ENCODE results near the gene MAGI2.

DNA sequence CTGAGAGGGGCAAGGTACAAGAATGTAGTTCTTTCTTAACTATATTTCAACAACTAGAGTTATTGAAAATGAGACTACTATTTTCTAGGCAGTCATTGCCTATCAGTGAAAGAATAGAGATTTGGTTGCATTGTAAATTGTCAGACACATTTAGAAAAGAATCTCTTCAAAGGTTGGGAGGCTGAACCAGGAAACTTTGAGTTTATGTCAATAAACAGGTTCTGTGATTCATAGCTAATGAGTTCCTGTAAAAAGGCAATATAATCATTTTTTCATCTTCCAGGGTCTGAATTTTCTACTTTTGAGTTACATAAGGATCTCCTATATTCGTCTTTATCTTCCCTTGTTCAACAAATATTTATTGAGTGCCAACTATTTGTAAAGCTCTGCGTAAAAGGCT is 47.1 kb downstream of the MAGI2 start:
- no peak for TF ChIP-seq ZNF565 (CRISPR knock-in tag; conservative IDR thresholded peaks at IDR 0.05; ENCODE audit: low read depth)
- no peak for TF ChIP-seq RARB (CRISPR knock-in tag; IDR thresholded peaks at IDR 0.05)
- TF ChIP-seq ZC3H10 (CRISPR knock-in tag; IDR thresholded peaks at IDR 0.05): no peak
- TF ChIP-seq ZFP30 (CRISPR knock-in tag; IDR thresholded peaks at IDR 0.05): no peak
- no peak for TF ChIP-seq TCF4 (CRISPR knock-in tag; IDR thresholded peaks at IDR 0.05; ENCODE audit: borderline replicate concordance)
- no peak for TF ChIP-seq ZNF8 (CRISPR knock-in tag; IDR thresholded peaks at IDR 0.05)
- TF ChIP-seq GLIS3 (CRISPR knock-in tag; IDR thresholded peaks at IDR 0.05): no peak
- TF ChIP-seq, protein P1, sequence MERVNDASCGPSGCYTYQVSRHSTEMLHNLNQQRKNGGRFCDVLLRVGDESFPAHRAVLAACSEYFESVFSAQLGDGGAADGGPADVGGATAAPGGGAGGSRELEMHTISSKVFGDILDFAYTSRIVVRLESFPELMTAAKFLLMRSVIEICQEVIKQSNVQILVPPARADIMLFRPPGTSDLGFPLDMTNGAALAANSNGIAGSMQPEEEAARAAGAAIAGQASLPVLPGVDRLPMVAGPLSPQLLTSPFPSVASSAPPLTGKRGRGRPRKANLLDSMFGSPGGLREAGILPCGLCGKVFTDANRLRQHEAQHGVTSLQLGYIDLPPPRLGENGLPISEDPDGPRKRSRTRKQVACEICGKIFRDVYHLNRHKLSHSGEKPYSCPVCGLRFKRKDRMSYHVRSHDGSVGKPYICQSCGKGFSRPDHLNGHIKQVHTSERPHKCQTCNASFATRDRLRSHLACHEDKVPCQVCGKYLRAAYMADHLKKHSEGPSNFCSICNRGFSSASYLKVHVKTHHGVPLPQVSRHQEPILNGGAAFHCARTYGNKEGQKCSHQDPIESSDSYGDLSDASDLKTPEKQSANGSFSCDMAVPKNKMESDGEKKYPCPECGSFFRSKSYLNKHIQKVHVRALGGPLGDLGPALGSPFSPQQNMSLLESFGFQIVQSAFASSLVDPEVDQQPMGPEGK (CRISPR knock-in tag; IDR thresholded peaks at IDR 0.05; ENCODE audit: borderline replicate concordance): no peak

All from SK-N-SH treated with all-trans-retinoic acid at 6 μM for 48 hours (cell line).